WTC11 (cell line): ENCODE measurements around the gene TMEM72. TPM values are rescaled to one million over a fixed set of nuclear protein-coding genes. Genes with fewer than 3 reads are reported as not detected.
A peak's percentile ranks its signal among the peaks of the same experiment; 100 is the strongest.

ENCODE experiments used
- ATAC-seq: fragments of 200-7000 bp; cut with Tn5 transposase; 2 replicates; pipeline ENCODE4 v1.10.0; 2021; ENCODE audit warnings: mild to moderate bottlenecking, moderate library complexity
- CTCF ChIA-PET: fragments of 300-600 bp; sonication (Branson Sonifier 250); formaldehyde crosslinking; loops from one replicate; lab custom pipeline; 2021; ENCODE audit warnings: antibody characterized with exemption; lab: Charles Lee
- POLR2A ChIA-PET: fragments of 350-600 bp; sonication (Branson Sonifier 250); formaldehyde crosslinking; loops from one replicate; lab custom pipeline; 2021; ENCODE audit warnings: antibody characterized with exemption; lab: Charles Lee
- DNase-seq: peaks from one replicate; pipeline ENCODE4 v3.0.0; 2021; ENCODE audit warnings: low spot score
- H3K27ac Mint-ChIP-seq: 2 replicates; pipeline ENCODE4 v1.8.0; 2021; ENCODE audit warnings: mixed read lengths
- H3K27me3 Mint-ChIP-seq: 2 replicates; pipeline ENCODE4 v1.8.0; 2021; ENCODE audit warnings: low read depth, mild to moderate bottlenecking, moderate library complexity, mixed read lengths
- H3K36me3 Mint-ChIP-seq: 2 replicates; pipeline ENCODE4 v1.8.0; 2021; ENCODE audit warnings: mixed read lengths
- H3K4me1 Mint-ChIP-seq: 2 replicates; pipeline ENCODE4 v1.8.0; 2022; ENCODE audit warnings: mixed read lengths
- H3K4me3 Mint-ChIP-seq: 2 replicates; pipeline ENCODE4 v1.8.0; 2021; ENCODE audit warnings: mild to moderate bottlenecking, moderate library complexity, mixed read lengths
- H3K9me3 Mint-ChIP-seq: 2 replicates; pipeline ENCODE4 v1.8.0; 2021; ENCODE audit warnings: mixed read lengths
- ATF1 ChIP-seq: sonication (generic); formaldehyde crosslinking; IDR thresholded peaks from 2 replicates; pipeline ENCODE4 v1.8.1; 2023; ENCODE audit warnings: mild to moderate bottlenecking, moderate library complexity, missing genetic modification reagents
- ATF2 ChIP-seq: sonication (generic); formaldehyde crosslinking; IDR thresholded peaks from 2 replicates; pipeline ENCODE4 v1.8.1; 2022; ENCODE audit warnings: low read depth, missing genetic modification reagents, borderline replicate concordance
- HMGA2 ChIP-seq: fragments of 250-450 bp; sonication (Bioruptor Pico); IDR thresholded peaks from 2 replicates; pipeline ENCODE4 v1.4.0; 2021; ENCODE audit warnings: mild to moderate bottlenecking, moderate library complexity
- JAZF1 ChIP-seq: fragments of 250-450 bp; sonication (Bioruptor Pico); IDR thresholded peaks from 2 replicates; pipeline ENCODE4 v1.9.0; 2021; ENCODE audit warnings: moderate library complexity, mild to moderate bottlenecking, inconsistent platforms
- KAT7 ChIP-seq: sonication (generic); formaldehyde crosslinking; IDR thresholded peaks from 2 replicates; pipeline ENCODE4 v1.8.1; 2023; ENCODE audit warnings: missing genetic modification reagents, mild to moderate bottlenecking, borderline replicate concordance
- PRDM15 ChIP-seq: sonication (generic); formaldehyde crosslinking; IDR thresholded peaks from 2 replicates; pipeline ENCODE4 v1.8.0; 2022; ENCODE audit warnings: missing genetic modification reagents
- RORB ChIP-seq: fragments of 250-450 bp; sonication (Bioruptor Pico); IDR thresholded peaks from 2 replicates; pipeline ENCODE4 v1.9.0; 2021; ENCODE audit warnings: mild to moderate bottlenecking
- TEAD4 ChIP-seq: sonication (generic); formaldehyde crosslinking; IDR thresholded peaks from 2 replicates; pipeline ENCODE4 v1.8.0; 2022; ENCODE audit warnings: mild to moderate bottlenecking, missing genetic modification reagents
- USF2 ChIP-seq: sonication (generic); formaldehyde crosslinking; IDR thresholded peaks from 2 replicates; pipeline ENCODE4 v1.8.1; 2023; ENCODE audit warnings: mild to moderate bottlenecking, missing genetic modification reagents, moderate library complexity
- ZBTB43 ChIP-seq: sonication (generic); formaldehyde crosslinking; IDR thresholded peaks from 2 replicates; pipeline ENCODE4 v1.8.1; 2023; ENCODE audit warnings: mild to moderate bottlenecking, missing genetic modification reagents
- ZNF232 ChIP-seq: sonication (generic); formaldehyde crosslinking; IDR thresholded peaks from 2 replicates; pipeline ENCODE4 v1.8.0; 2022; ENCODE audit warnings: mild to moderate bottlenecking, missing genetic modification reagents
- ZNF263 ChIP-seq: sonication (generic); formaldehyde crosslinking; IDR thresholded peaks from 2 replicates; pipeline ENCODE4 v1.8.1; 2022; ENCODE audit warnings: low read depth, mild to moderate bottlenecking, moderate library complexity, missing genetic modification reagents
- ZNF317 ChIP-seq: sonication (generic); formaldehyde crosslinking; IDR thresholded peaks from 2 replicates; pipeline ENCODE4 v1.8.1; 2023; ENCODE audit warnings: low read depth, mild to moderate bottlenecking, moderate library complexity, missing genetic modification reagents, borderline replicate concordance
- ZNF396 ChIP-seq: fragments of 250-450 bp; sonication (Bioruptor Pico); IDR thresholded peaks from 2 replicates; pipeline ENCODE4 v1.8.0; 2021; ENCODE audit warnings: mild to moderate bottlenecking, moderate library complexity, borderline replicate concordance
- ZNF425 ChIP-seq: fragments of 250-450 bp; sonication (Bioruptor Pico); conservative IDR thresholded peaks from 2 replicates; pipeline ENCODE4 v1.9.0; 2021; ENCODE audit warnings: mild to moderate bottlenecking
- total RNA-seq: library from RNA; stranded (reverse); gene quantifications from 3 replicates; pipeline ENCODE4 v1.2.3, GENCODE V29; 2021
- TF ChIP-seq, protein P1 (sequence below): sonication (generic); formaldehyde crosslinking; IDR thresholded peaks from 2 replicates; pipeline ENCODE4 v1.8.1; 2022; ENCODE audit warnings: missing genetic modification reagents, borderline replicate concordance

TMEM72 gene
- total RNA-seq, 1 experiment from 2014 or later: not detected

- TF ChIP-seq, protein P1, sequence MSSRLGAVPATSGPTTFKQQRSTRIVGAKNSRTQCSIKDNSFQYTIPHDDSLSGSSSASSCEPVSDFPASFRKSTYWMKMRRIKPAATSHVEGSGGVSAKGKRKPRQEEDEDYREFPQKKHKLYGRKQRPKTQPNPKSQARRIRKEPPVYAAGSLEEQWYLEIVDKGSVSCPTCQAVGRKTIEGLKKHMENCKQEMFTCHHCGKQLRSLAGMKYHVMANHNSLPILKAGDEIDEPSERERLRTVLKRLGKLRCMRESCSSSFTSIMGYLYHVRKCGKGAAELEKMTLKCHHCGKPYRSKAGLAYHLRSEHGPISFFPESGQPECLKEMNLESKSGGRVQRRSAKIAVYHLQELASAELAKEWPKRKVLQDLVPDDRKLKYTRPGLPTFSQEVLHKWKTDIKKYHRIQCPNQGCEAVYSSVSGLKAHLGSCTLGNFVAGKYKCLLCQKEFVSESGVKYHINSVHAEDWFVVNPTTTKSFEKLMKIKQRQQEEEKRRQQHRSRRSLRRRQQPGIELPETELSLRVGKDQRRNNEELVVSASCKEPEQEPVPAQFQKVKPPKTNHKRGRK: no peak
- no peak for TF ChIP-seq HMGA2 (CRISPR knock-in tag)
- TF ChIP-seq JAZF1: no peak
- no peak for TF ChIP-seq ZNF425
- no peak for TF ChIP-seq ATF1 (CRISPR knock-in tag)
- TF ChIP-seq ZNF232: no peak
- TF ChIP-seq TEAD4: no peak
- no peak for TF ChIP-seq KAT7
- no peak for TF ChIP-seq USF2 (CRISPR knock-in tag)
- no peak for TF ChIP-seq ZNF263
- TF ChIP-seq RORB: no peak
- no peak for TF ChIP-seq ATF2
- no peak for TF ChIP-seq ZBTB43
- no peak for TF ChIP-seq ZNF396 (CRISPR knock-in tag)
- POLR2A ChIA-PET: no interaction called here
- peaks cover 61% of the 10 kb centered on the region for H3K27me3 Mint-ChIP-seq
- H3K4me3 Mint-ChIP-seq: no peak overlapping the region
- ATAC-seq (no peak), DNase-seq (no peak)
- H3K27ac Mint-ChIP-seq: no peak overlapping the region
- CTCF ChIA-PET: interaction anchor here (0.6 to 4.8 kb wide), 19 partner anchors 9 to 1190 kb away, joined by 3 to 54 read pairs (median 5); partner anchors contain the start of gene DEPP1
- H3K9me3 Mint-ChIP-seq: no peaks in the 10 kb centered on the region
- H3K36me3 Mint-ChIP-seq: no peaks in the 10 kb centered on the region
- peaks cover 35% of the 10 kb centered on the region for H3K4me1 Mint-ChIP-seq
Measured at GRCh38 chr10:44862924-44863323, 48.2 kb upstream of the TMEM72 start.

DNA sequence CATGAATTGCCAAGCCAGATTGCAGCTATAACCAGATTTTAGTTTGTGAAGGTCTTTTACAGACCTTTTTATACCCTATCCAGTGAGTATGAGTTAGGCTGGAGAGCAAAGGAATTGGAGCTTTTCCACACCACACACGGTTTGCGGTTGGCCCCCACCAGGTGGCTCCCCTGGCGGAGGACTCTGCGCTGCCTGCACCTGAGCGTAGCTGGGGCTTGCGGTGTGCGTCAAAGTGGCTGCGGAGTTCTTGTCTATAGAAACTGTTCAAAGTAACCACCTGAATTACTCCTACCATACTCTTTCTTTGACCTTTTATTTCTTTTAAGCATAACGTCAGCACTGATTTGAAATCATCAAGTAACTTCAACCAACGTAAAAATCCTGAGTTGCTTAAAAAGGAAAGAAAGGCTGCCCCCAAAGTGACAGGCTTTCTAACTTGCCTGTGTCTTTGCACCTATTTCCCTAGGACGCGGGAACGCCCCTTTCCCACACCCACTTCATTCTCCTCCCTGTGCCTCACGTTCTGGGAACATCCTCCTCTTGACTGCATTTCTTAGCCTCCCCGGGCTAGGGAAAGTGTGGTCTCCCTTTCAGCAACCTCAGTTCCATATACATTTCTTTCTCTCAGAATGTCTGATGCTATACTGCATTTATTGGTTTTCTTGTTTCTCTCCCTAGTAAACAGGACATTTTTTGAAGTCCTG is 47.6 kb upstream of the TMEM72 start:
- peaks cover 31% of the 10 kb centered on the region for H3K4me1 Mint-ChIP-seq
- POLR2A ChIA-PET: no interaction called here
- H3K27ac Mint-ChIP-seq: no peak overlapping the region
- peak overlapping the region; percentile 83 for H3K4me3 Mint-ChIP-seq
- no peaks in the 10 kb centered on the region for H3K9me3 Mint-ChIP-seq
- H3K27me3 Mint-ChIP-seq: peaks cover 61% of the 10 kb centered on the region
- TF ChIP-seq ZNF317: no peak
- TF ChIP-seq PRDM15 (CRISPR knock-in tag): no peak
- TF ChIP-seq TEAD4: no peak
- H3K36me3 Mint-ChIP-seq: no peaks in the 10 kb centered on the region
- CTCF ChIA-PET: interaction anchor here (0.6 to 4.8 kb wide), 24 partner anchors 9 to 1191 kb away, joined by 3 to 54 read pairs (median 6); partner anchors contain the start of genes DEPP1 and TMEM72
- peak; percentile 12 for ATAC-seq
- peak; percentile 43 for DNase-seq
